Measurements from ENCODE around the gene RIMOC1. TPM values are rescaled to one million over a fixed set of nuclear protein-coding genes. Genes with fewer than 3 reads are reported as not detected.

Gene RIMOC1
- total RNA-seq, 1 experiment from 2014 or later, result 8.1 TPM

Other genes with a start within 250 kb of the RIMOC1 start
- 24.5 and 43.8 TPM in 2 replicates for gene OXCT1, start 33.9 kb upstream of the RIMOC1 start, total RNA-seq (2014; rRNA removed; shearing (Covaris generic))
- gene FBXO4, start 20.9 kb downstream of the RIMOC1 start, total RNA-seq (2014; rRNA removed; shearing (Covaris generic)), result 9.8 and 14.8 TPM in 2 replicates

Data from Daoy (cell line).